H9 (cell line): ENCODE measurements around the gene CNMD. TPM values are rescaled to one million over a fixed set of nuclear protein-coding genes. Genes with fewer than 3 reads are reported as not detected.

Experiments
- DNase-seq: peaks from one replicate; pipeline ENCODE4 v3.0.0-alpha.2; 2017
- H2AFZ ChIP-seq: one replicate; pipeline ENCODE4 v1.6.1; 2013; ENCODE audit warnings: mild to moderate bottlenecking, low read length, control low read depth, moderate library complexity
- H2AK5ac ChIP-seq: 2 replicates; pipeline ENCODE4 v1.6.1; 2013; ENCODE audit warnings: low read length, control low read depth, mixed read lengths; ENCODE audit not compliant: insufficient read length
- H2BK120ac ChIP-seq: one replicate; pipeline ENCODE4 v1.6.1; 2013; ENCODE audit warnings: low read depth, mild to moderate bottlenecking, low read length, control low read depth, inconsistent platforms; ENCODE audit not compliant: poor library complexity, severe bottlenecking
- H2BK12ac ChIP-seq: 2 replicates; pipeline ENCODE4 v1.6.1; 2013; ENCODE audit warnings: low read length, control low read depth, mixed read lengths, low read depth; ENCODE audit not compliant: insufficient read length
- H2BK15ac ChIP-seq: 2 replicates; pipeline ENCODE4 v1.6.1; 2013; ENCODE audit warnings: low read depth, low read length, control low read depth
- H2BK20ac ChIP-seq: one replicate; pipeline ENCODE4 v1.6.1; 2013; ENCODE audit warnings: low read depth, mild to moderate bottlenecking, low read length, control low read depth, inconsistent platforms; ENCODE audit not compliant: poor library complexity, severe bottlenecking
- H2BK5ac ChIP-seq: 2 replicates; pipeline ENCODE4 v1.6.1; 2013; ENCODE audit warnings: low read length, control low read depth, mixed read lengths; ENCODE audit not compliant: insufficient read length
- H3K14ac ChIP-seq: 2 replicates; pipeline ENCODE4 v1.6.1; 2013; ENCODE audit warnings: low read length, control low read depth; ENCODE audit not compliant: insufficient read depth
- H3K18ac ChIP-seq: 2 replicates; pipeline ENCODE4 v1.6.1; 2013; ENCODE audit warnings: low read depth, mild to moderate bottlenecking, mixed read lengths, low read length, control low read depth; ENCODE audit not compliant: insufficient read length
- H3K23ac ChIP-seq: 2 replicates; pipeline ENCODE4 v1.6.1; 2013; ENCODE audit warnings: low read length, control low read depth, mixed read lengths, low read depth; ENCODE audit not compliant: insufficient read length
- H3K23me2 ChIP-seq: 2 replicates; pipeline ENCODE4 v1.6.1; 2013; ENCODE audit warnings: low read depth, mild to moderate bottlenecking, mixed read lengths, low read length, control low read depth; ENCODE audit not compliant: insufficient read length, poor library complexity, severe bottlenecking
- H3K27ac ChIP-seq: 2 replicates; pipeline ENCODE4 v1.5.1; 2013; ENCODE audit warnings: low read length, control low read depth, mixed read lengths, low read depth; ENCODE audit not compliant: insufficient read length
- H3K27me3 ChIP-seq: 2 replicates; pipeline ENCODE4 v1.6.1; 2013; ENCODE audit warnings: low read length, control low read depth, inconsistent platforms; ENCODE audit not compliant: insufficient read depth
- H3K4ac ChIP-seq: 2 replicates; pipeline ENCODE4 v1.6.1; 2013; ENCODE audit warnings: low read depth, mild to moderate bottlenecking, control low read depth, inconsistent platforms, low read length, moderate library complexity
- H3K4me1 ChIP-seq: 2 replicates; pipeline ENCODE4 v1.6.1; 2013; ENCODE audit warnings: low read length, control low read depth, inconsistent platforms; ENCODE audit not compliant: insufficient read depth
- H3K4me2 ChIP-seq: 2 replicates; pipeline ENCODE4 v1.6.1; 2013; ENCODE audit warnings: low read length, control low read depth, mixed read lengths; ENCODE audit not compliant: insufficient read length, insufficient read depth
- H3K56ac ChIP-seq: 2 replicates; pipeline ENCODE4 v1.6.1; 2013; ENCODE audit warnings: low read depth, mild to moderate bottlenecking, mixed read lengths, low read length, control low read depth; ENCODE audit not compliant: insufficient read length
- H3K79me1 ChIP-seq: 2 replicates; pipeline ENCODE4 v1.6.1; 2013; ENCODE audit warnings: low read depth, mild to moderate bottlenecking, moderate library complexity, low read length, control low read depth, inconsistent platforms; ENCODE audit not compliant: insufficient read depth, poor library complexity, severe bottlenecking
- H3K79me2 ChIP-seq: 2 replicates; pipeline ENCODE4 v1.6.1; 2013; ENCODE audit warnings: low read length, control low read depth, inconsistent platforms; ENCODE audit not compliant: insufficient read depth
- H3K9ac ChIP-seq: 2 replicates; pipeline ENCODE4 v1.6.1; 2013; ENCODE audit warnings: low read length, control low read depth, mixed read lengths; ENCODE audit not compliant: insufficient read length; ENCODE audit errors: extremely low read depth
- H3K9me3 ChIP-seq: one replicate; pipeline ENCODE4 v1.6.1; 2013; ENCODE audit warnings: low read depth, low read length, inconsistent platforms; ENCODE audit not compliant: control insufficient read depth
- H3T11ph ChIP-seq: one replicate; pipeline ENCODE4 v1.6.1; 2013; ENCODE audit warnings: mild to moderate bottlenecking, low read length, control low read depth, inconsistent platforms
- H4K20me1 ChIP-seq: one replicate; pipeline ENCODE4 v1.6.1; 2013; ENCODE audit not compliant: control insufficient read depth, insufficient read length, insufficient read depth
- H4K5ac ChIP-seq: 2 replicates; pipeline ENCODE4 v1.6.1; 2013; ENCODE audit warnings: low read depth, mild to moderate bottlenecking, mixed read lengths, low read length, control low read depth; ENCODE audit not compliant: insufficient read length
- H4K8ac ChIP-seq: replicated peaks from 2 replicates; pipeline ENCODE4 v1.6.1; 2013; ENCODE audit warnings: low read length, control low read depth, mixed read lengths, low read depth; ENCODE audit not compliant: insufficient read length
- H4K91ac ChIP-seq: 2 replicates; pipeline ENCODE4 v1.6.1; 2013; ENCODE audit warnings: low read depth, mild to moderate bottlenecking, moderate library complexity, mixed read lengths, low read length, control low read depth; ENCODE audit not compliant: insufficient read length
- H3K27ac Mint-ChIP-seq, 3 experiments: 2 replicates in 2 of 3; 3 replicates in 1 of 3; pipeline ENCODE4 v1.8.0; 2020 to 2021; ENCODE audit warnings: mixed read lengths in 3 of 3, mild to moderate bottlenecking in 1 of 3, moderate library complexity in 1 of 3
- H3K27me3 Mint-ChIP-seq: 2 replicates; pipeline ENCODE4 v1.8.0; 2021; ENCODE audit warnings: low read depth, mild to moderate bottlenecking, moderate library complexity, mixed read lengths
- H3K36me3 Mint-ChIP-seq, 3 experiments: 2 replicates in 2 of 3; 3 replicates in 1 of 3; pipeline ENCODE4 v1.8.0; 2020 to 2021; ENCODE audit warnings: low read depth in 3 of 3, mixed read lengths in 3 of 3; ENCODE audit not compliant: insufficient read depth in 1 of 3
- H3K4me1 Mint-ChIP-seq, 2 experiments: 2 replicates each; pipeline ENCODE4 v1.8.0; 2020; ENCODE audit warnings: mixed read lengths in 2 of 2
- H3K4me3 Mint-ChIP-seq, 2 experiments: 2 replicates in 1 of 2; 3 replicates in 1 of 2; pipeline ENCODE4 v1.8.0; 2020 to 2021; ENCODE audit warnings: mild to moderate bottlenecking in 2 of 2, mixed read lengths in 2 of 2, moderate library complexity in 1 of 2
- H3K9me3 Mint-ChIP-seq, 2 experiments: 2 replicates in 1 of 2; 3 replicates in 1 of 2; pipeline ENCODE4 v1.8.0; 2020; ENCODE audit warnings: mild to moderate bottlenecking in 2 of 2, mixed read lengths in 2 of 2, moderate library complexity in 1 of 2
- WGBS: extraction: QIAGEN DNeasy Blood & Tissue Kit; methylation state at CpG from one replicate; pipeline ENCODE4 v1.1.7; 2013; ENCODE audit warnings: missing lambda C conversion rate, low lambda C conversion rate, mixed read lengths; ENCODE audit not compliant: insufficient read length; ENCODE audit errors: extremely low coverage; 5-methylcytosine and 5-hydroxymethylcytosine counted together
- total RNA-seq: library from RNA; stranded (reverse); gene quantifications from 2 replicates; pipeline ENCODE4 v1.2.1, GENCODE V29; 2021
- TF ChIP-seq, protein P1 (sequence below): fragments of 200-600 bp; sonication (generic); conservative IDR thresholded peaks from 3 replicates; pipeline ENCODE4 v1.8.0; 2021; ENCODE audit warnings: antibody characterized with exemption, mild to moderate bottlenecking

Gene CNMD
- total RNA-seq, 1 experiment from 2014 or later: 96.0 TPM

DNA sequence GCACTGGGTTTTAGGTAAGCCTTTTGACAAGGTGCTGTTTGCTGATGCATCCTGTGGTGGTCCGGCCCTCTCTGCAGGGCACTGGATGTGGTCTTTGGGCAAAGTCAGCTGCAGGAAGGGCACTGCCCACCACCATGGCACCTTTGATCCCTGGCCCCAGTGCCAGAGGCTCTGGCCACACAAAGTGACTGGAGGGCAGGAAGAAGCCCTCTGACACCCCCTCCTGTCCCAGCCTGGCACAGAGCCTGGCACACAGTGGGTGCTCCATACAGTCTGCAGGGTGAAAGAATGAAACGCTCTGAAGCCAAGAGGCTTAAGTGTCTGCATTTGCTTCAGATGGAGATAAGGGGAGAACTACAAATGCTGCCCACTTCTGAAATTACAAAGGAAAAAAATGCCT, 47.6 kb upstream of the CNMD start:
- no CpG with 5 or more reads among the region's 2 CpGs for WGBS
- H3K9ac ChIP-seq: no peak overlapping the region
- no peak overlapping the region for H3K4ac ChIP-seq
- H4K8ac ChIP-seq: no peak overlapping the region
- H3K79me2 ChIP-seq: no peaks in the 10 kb centered on the region
- H3K9me3 ChIP-seq: no peaks in the 10 kb centered on the region
- no peaks in the 10 kb centered on the region for H4K20me1 ChIP-seq
- Mint-ChIP-seq H3K27me3 (peaks cover 2% of the 10 kb centered on the region; the same call in 1 of the 2 replicates), H3K4me1 (peaks cover 19 to 20% of the 10 kb centered on the region in 2 experiments), H3K9me3 (no peaks in the 10 kb centered on the region), H3K4me3 (no peak overlapping the region), H3K27ac (no peak overlapping the region), H3K36me3 (no peaks in the 10 kb centered on the region; a peak in 1 of 7 replicates)
- no peak overlapping the region for H2BK120ac ChIP-seq
- no peak overlapping the region for H3K14ac ChIP-seq
- no peak overlapping the region for H3K56ac ChIP-seq
- H2AK5ac ChIP-seq: no peak overlapping the region
- H2AFZ ChIP-seq: no peak overlapping the region
- no peaks in the 10 kb centered on the region for H3K23me2 ChIP-seq
- no peak overlapping the region for H3K18ac ChIP-seq
- H2BK15ac ChIP-seq: no peak overlapping the region
- no peak overlapping the region for H2BK5ac ChIP-seq
- no peak overlapping the region for H2BK20ac ChIP-seq
- H3K4me2 ChIP-seq: no peak overlapping the region
- no peaks in the 10 kb centered on the region for H3K27me3 ChIP-seq
- H3K27ac ChIP-seq: no peak overlapping the region
- H2BK12ac ChIP-seq: no peak overlapping the region
- no peak overlapping the region for H3K23ac ChIP-seq
- TF ChIP-seq, protein P1, sequence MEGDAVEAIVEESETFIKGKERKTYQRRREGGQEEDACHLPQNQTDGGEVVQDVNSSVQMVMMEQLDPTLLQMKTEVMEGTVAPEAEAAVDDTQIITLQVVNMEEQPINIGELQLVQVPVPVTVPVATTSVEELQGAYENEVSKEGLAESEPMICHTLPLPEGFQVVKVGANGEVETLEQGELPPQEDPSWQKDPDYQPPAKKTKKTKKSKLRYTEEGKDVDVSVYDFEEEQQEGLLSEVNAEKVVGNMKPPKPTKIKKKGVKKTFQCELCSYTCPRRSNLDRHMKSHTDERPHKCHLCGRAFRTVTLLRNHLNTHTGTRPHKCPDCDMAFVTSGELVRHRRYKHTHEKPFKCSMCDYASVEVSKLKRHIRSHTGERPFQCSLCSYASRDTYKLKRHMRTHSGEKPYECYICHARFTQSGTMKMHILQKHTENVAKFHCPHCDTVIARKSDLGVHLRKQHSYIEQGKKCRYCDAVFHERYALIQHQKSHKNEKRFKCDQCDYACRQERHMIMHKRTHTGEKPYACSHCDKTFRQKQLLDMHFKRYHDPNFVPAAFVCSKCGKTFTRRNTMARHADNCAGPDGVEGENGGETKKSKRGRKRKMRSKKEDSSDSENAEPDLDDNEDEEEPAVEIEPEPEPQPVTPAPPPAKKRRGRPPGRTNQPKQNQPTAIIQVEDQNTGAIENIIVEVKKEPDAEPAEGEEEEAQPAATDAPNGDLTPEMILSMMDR: no peak
- no peak for DNase-seq
- H3T11ph ChIP-seq: no peak overlapping the region
- no peak overlapping the region for H4K91ac ChIP-seq
- H3K79me1 ChIP-seq: no peaks in the 10 kb centered on the region
- H3K4me1 ChIP-seq: peaks cover 8% of the 10 kb centered on the region
- H4K5ac ChIP-seq: no peak overlapping the region
